WI38 (cell line): ENCODE data around the gene FYN.

Source experiments
- H3K4me3 ChIP-seq: 2 replicates; pipeline ENCODE4 v1.5.1; 2011; ENCODE audit warnings: low read depth, mild to moderate bottlenecking, control low read depth, low read length
- TF ChIP-seq, protein P1 (sequence below): IDR thresholded peaks from 2 replicates; pipeline ENCODE4 v1.5.1; 2012; ENCODE audit warnings: low read depth, mild to moderate bottlenecking, control low read depth, low read length

Gene FYN

DNA sequence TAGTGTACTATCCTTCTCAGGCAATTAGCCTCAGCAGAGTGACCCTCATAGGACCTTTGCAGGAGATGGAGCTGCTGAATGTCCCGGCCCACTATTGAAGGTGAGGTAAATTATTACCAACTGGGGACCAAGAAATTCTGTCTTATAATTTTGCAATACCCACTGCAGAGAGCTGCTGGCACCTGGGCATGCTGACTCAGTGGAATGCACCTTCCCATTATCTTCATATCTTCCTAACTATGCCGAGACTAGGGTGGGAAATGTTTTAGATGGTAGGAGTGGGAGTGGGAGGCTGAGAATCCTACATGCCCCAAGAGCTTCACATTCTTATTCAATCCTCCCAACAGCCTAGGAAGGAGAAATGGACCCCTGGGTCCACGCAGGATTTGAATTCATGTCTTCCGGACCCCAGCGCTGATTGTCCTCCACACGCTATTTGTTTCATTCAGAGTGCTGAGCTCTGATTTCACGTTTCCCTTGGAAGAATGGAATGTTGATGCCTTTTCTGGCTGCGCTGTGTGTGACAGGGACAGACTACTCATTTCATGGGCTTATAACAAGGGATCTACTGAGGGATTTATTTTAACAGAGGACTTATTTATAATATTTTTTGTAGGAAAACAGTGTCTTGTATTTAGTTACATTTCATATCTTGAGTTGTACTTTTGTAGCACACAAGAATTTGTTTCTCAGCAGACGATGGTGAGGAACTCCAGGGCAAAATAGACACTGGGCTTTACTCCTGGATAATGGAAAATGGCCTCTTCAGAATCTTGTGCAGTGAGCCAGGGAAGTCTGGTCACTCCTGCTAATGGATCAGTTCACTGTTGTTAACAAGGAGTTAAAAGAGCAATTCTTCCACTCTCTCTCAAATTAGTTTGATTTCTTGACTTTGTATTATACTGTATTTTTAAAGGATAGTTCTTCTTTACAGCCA, 66.4 kb downstream of the FYN start:
- TF ChIP-seq, protein P1, sequence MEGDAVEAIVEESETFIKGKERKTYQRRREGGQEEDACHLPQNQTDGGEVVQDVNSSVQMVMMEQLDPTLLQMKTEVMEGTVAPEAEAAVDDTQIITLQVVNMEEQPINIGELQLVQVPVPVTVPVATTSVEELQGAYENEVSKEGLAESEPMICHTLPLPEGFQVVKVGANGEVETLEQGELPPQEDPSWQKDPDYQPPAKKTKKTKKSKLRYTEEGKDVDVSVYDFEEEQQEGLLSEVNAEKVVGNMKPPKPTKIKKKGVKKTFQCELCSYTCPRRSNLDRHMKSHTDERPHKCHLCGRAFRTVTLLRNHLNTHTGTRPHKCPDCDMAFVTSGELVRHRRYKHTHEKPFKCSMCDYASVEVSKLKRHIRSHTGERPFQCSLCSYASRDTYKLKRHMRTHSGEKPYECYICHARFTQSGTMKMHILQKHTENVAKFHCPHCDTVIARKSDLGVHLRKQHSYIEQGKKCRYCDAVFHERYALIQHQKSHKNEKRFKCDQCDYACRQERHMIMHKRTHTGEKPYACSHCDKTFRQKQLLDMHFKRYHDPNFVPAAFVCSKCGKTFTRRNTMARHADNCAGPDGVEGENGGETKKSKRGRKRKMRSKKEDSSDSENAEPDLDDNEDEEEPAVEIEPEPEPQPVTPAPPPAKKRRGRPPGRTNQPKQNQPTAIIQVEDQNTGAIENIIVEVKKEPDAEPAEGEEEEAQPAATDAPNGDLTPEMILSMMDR, result no peak
- no peak overlapping the region for H3K4me3 ChIP-seq

DNA sequence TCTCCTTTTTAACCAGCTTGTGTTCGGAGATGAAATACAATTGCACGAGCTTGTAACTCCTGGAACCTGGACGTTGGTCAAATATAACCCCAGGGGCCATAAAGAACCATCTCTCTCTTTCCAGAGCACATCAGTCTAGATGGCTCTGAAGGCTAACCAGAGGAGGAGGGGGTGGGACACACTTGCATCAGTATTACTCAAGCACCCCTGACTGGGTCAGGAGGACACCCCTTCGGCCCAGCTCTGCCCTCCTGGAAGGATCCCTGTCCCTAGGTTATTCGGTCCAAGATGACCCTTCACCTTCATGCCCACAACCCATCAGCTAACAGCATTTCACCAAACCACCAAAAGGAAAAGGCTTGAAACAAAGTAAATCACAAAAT, 67.1 kb downstream of the FYN start:
- TF ChIP-seq, protein P1, result no peak
- no peak overlapping the region for H3K4me3 ChIP-seq

DNA sequence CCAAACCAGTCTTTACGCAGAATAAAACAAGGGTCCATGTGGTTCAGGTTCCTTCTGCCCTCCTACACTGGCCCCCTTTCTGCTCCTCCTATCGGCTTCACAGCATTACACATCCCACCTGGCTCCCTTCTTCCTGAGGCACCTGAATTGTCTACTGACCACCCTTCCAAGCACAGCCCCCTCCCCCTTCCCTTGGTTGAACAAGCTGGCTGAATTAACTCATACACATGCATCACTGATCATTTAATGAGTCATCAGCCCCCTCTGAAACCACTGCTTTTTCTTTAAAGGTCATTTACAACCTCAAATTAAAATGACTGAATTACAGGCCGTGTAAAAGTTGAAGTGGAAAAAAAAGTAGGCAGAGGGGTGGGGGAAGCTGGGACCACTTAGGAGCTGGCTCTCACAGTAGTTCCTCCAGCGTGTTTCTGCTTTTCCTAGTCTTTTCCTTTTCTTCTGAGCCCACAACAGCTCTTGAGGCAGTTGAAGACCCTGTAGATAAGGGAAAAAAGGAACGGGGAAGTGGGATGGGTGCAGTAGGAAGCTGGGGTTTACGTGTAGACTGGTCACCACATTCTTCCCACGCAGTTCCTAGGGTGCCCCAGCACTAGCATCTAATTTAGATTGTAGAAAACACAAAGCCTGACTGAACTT, 67.6 kb downstream of the FYN start:
- no peak overlapping the region for H3K4me3 ChIP-seq
- TF ChIP-seq, protein P1, result no peak

DNA sequence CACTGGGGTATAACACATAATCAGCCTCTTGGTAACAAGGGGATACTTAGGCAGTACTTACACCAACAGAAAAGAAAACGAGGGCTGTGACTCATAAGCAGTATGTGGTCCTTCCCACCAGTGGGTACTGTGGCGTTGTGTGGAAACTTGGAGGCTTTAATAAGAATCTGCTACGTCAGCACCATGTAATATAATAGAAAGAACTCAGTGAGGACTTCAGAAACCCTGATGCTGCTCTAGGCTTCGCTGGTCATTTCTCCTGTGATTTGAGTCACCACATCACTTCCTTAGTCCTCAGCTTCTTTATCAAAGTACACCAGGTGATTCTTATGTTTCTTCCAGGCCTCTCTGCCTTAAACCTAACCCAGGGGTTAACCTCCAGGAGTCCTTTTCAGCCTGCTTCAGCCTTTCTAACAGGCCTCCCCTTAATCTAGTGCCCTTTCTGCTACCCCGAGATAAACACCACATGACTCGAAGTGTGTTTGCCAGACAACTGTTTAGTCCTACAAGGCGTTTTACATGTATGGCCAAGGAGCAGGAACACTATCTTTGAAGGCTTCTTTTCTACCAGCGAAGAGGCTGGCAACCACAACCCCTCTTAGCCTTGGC, 68.5 kb downstream of the FYN start:
- TF ChIP-seq, protein P1, result no peak
- no peak overlapping the region for H3K4me3 ChIP-seq

DNA sequence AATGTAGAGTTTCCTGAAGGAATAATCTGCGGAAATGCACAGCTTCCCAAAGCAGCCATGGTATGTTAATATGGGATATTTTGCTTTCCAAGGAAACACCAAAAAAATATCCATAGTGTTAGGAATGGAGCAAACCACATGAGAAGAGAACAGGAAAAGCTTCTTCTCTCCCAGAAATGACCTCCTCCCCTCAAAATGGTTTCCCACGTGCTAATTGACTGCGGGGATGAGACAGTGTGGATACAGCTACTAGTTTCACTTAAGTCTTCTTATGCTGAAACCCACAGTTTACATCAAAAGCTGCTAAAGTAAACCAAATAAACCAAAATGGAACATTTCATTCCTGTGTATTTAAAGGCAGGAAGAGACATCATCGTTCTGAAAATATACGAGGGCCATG, 69.4 kb downstream of the FYN start:
- H3K4me3 ChIP-seq, result no peak overlapping the region
- TF ChIP-seq, protein P1, result no peak

DNA sequence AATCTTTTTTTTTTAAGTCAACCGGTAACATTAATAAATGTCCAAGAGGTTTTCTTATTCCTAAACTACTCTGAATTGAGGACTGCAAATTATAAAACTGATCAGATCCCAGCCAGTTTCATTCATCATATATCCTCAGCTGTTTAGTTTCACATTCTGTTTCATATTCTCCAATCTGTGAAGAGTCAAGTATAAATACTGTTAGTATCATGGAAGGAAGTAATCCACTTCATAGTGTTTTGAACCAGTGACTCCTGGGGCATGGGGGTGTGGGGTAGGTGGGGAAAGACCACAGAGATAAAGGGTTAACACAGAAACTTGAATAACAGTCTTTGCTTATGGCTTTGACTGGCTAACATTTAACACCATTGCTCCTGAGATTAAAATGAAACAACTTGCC, 69.9 kb downstream of the FYN start:
- no peak overlapping the region for H3K4me3 ChIP-seq
- TF ChIP-seq, protein P1, result no peak
